SK-N-SH treated with all-trans-retinoic acid at 6 μM for 48 hours (cell line): ENCODE results near the gene ARID1B.

ENCODE experiments used
- ATAC-seq: fragments of 200-7000 bp; cut with Tn5 transposase; 3 replicates; pipeline ENCODE4 v1.9.1; 2020; ENCODE audit warnings: mild to moderate bottlenecking, moderate library complexity
- ARNTL ChIP-seq: fragments of 450-650 bp; formaldehyde crosslinking; IDR thresholded peaks from 2 replicates; pipeline ENCODE4 v1.5.0; 2020; ENCODE audit warnings: low read depth, mild to moderate bottlenecking, moderate library complexity, borderline replicate concordance
- BACH2 ChIP-seq: fragments of 250-450 bp; sonication (Bioruptor Pico); IDR thresholded peaks from 2 replicates; pipeline ENCODE4 v1.9.0; 2021; ENCODE audit warnings: mild to moderate bottlenecking, borderline replicate concordance
- CREB5 ChIP-seq: fragments of 250-450 bp; sonication (Bioruptor Pico); IDR thresholded peaks from 2 replicates; pipeline ENCODE4 v1.5.1; 2020; ENCODE audit warnings: low read depth, mild to moderate bottlenecking, moderate library complexity
- CSDC2 ChIP-seq: fragments of 250-450 bp; sonication (Bioruptor Pico); IDR thresholded peaks from 2 replicates; pipeline ENCODE4 v1.5.0; 2020; ENCODE audit warnings: mild to moderate bottlenecking, moderate library complexity
- CSRNP3 ChIP-seq: fragments of 250-450 bp; sonication (Bioruptor Pico); IDR thresholded peaks from 2 replicates; pipeline ENCODE4 v1.5.1; 2021; ENCODE audit warnings: mild to moderate bottlenecking, moderate library complexity
- ESRRG ChIP-seq: fragments of 250-450 bp; sonication (Bioruptor Pico); IDR thresholded peaks from 2 replicates; pipeline ENCODE4 v1.6.1; 2021; ENCODE audit warnings: mild to moderate bottlenecking
- GLIS3 ChIP-seq: fragments of 250-450 bp; sonication (Bioruptor Pico); IDR thresholded peaks from 2 replicates; pipeline ENCODE4 v1.5.0; 2020; ENCODE audit warnings: mild to moderate bottlenecking, moderate library complexity
- ISL1 ChIP-seq: fragments of 250-450 bp; sonication (Bioruptor Pico); IDR thresholded peaks from 2 replicates; pipeline ENCODE4 v2.1.2; 2022; ENCODE audit warnings: mild to moderate bottlenecking, moderate library complexity
- OSR1 ChIP-seq: fragments of 250-450 bp; sonication (Bioruptor Pico); IDR thresholded peaks from 2 replicates; pipeline ENCODE4 v1.8.0; 2022; ENCODE audit warnings: moderate library complexity, mild to moderate bottlenecking, inconsistent platforms
- POU6F1 ChIP-seq: fragments of 250-450 bp; sonication (Bioruptor Pico); IDR thresholded peaks from 2 replicates; pipeline ENCODE4 v1.8.0; 2021; ENCODE audit warnings: low read depth, mild to moderate bottlenecking, moderate library complexity, borderline replicate concordance
- PPARA ChIP-seq: fragments of 250-450 bp; sonication (Bioruptor Pico); IDR thresholded peaks from 2 replicates; pipeline ENCODE4 v1.5.0; 2020; ENCODE audit warnings: mild to moderate bottlenecking, borderline replicate concordance
- RARB ChIP-seq: fragments of 250-450 bp; sonication (Bioruptor Pico); IDR thresholded peaks from 2 replicates; pipeline ENCODE4 v1.8.0; 2021; ENCODE audit warnings: mild to moderate bottlenecking, moderate library complexity
- SNAI2 ChIP-seq: fragments of 250-450 bp; sonication (Bioruptor Pico); IDR thresholded peaks from 2 replicates; pipeline ENCODE4 v1.5.0; 2020; ENCODE audit warnings: mild to moderate bottlenecking, moderate library complexity
- TCF4 ChIP-seq: fragments of 250-450 bp; sonication (Bioruptor Pico); IDR thresholded peaks from 2 replicates; pipeline ENCODE4 v1.8.0; 2021; ENCODE audit warnings: mild to moderate bottlenecking, moderate library complexity, borderline replicate concordance
- TOX ChIP-seq: fragments of 250-450 bp; sonication (Bioruptor Pico); IDR thresholded peaks from 2 replicates; pipeline ENCODE4 v1.8.0; 2021; ENCODE audit warnings: mild to moderate bottlenecking, moderate library complexity, borderline replicate concordance
- TSHZ2 ChIP-seq: fragments of 250-450 bp; sonication (Bioruptor Pico); IDR thresholded peaks from 2 replicates; pipeline ENCODE4 v1.5.0; 2020; ENCODE audit warnings: mild to moderate bottlenecking, moderate library complexity
- ZC3H10 ChIP-seq: fragments of 250-450 bp; sonication (Bioruptor Pico); IDR thresholded peaks from 2 replicates; pipeline ENCODE4 v1.5.1; 2021; ENCODE audit warnings: mild to moderate bottlenecking, moderate library complexity
- ZFP3 ChIP-seq: fragments of 250-450 bp; sonication (Bioruptor Pico); IDR thresholded peaks from 2 replicates; pipeline ENCODE4 v1.5.0; 2020; ENCODE audit warnings: mild to moderate bottlenecking, moderate library complexity
- ZFP30 ChIP-seq: fragments of 450-650 bp; formaldehyde crosslinking; IDR thresholded peaks from 2 replicates; pipeline ENCODE4 v1.5.0; 2022; ENCODE audit warnings: mild to moderate bottlenecking, moderate library complexity
- ZNF565 ChIP-seq: fragments of 450-650 bp; formaldehyde crosslinking; conservative IDR thresholded peaks from 2 replicates; pipeline ENCODE4 v1.5.0; 2020; ENCODE audit warnings: low read depth, mild to moderate bottlenecking, moderate library complexity
- ZNF70 ChIP-seq: fragments of 450-650 bp; formaldehyde crosslinking; IDR thresholded peaks from 2 replicates; pipeline ENCODE4 v1.5.0; 2020; ENCODE audit warnings: mild to moderate bottlenecking, moderate library complexity
- ZNF8 ChIP-seq: fragments of 450-650 bp; formaldehyde crosslinking; IDR thresholded peaks from 2 replicates; pipeline ENCODE4 v1.5.0; 2020; ENCODE audit warnings: mild to moderate bottlenecking, moderate library complexity
- TF ChIP-seq, protein P1 (sequence below): fragments of 250-450 bp; sonication (Bioruptor Pico); IDR thresholded peaks from 2 replicates; pipeline ENCODE4 v1.8.0; 2020; ENCODE audit warnings: mild to moderate bottlenecking, moderate library complexity, borderline replicate concordance

The ARID1B gene

GRCh38 chr6:157054531-157054979 is 277.4 kb downstream of the ARID1B start:
- ATAC-seq, result no peak
- TF ChIP-seq ZFP30 (no peak), TOX (CRISPR knock-in tag) (no peak), ZNF565 (CRISPR knock-in tag) (no peak), PPARA (no peak), TSHZ2 (CRISPR knock-in tag) (no peak), OSR1 (CRISPR knock-in tag) (no peak), ZNF8 (CRISPR knock-in tag) (no peak), CSDC2 (CRISPR knock-in tag) (no peak), CREB5 (CRISPR knock-in tag) (no peak), CSRNP3 (CRISPR knock-in tag) (no peak), SNAI2 (CRISPR knock-in tag) (no peak), ZC3H10 (CRISPR knock-in tag) (no peak)

GRCh38 chr6:157055863-157056262 is 278.7 kb downstream of the ARID1B start:
- no peak for TF ChIP-seq ZFP30
- no peak for TF ChIP-seq ZNF8 (CRISPR knock-in tag)
- no peak for TF ChIP-seq ISL1 (CRISPR knock-in tag)
- no peak for TF ChIP-seq TOX (CRISPR knock-in tag)
- no peak for TF ChIP-seq CSRNP3 (CRISPR knock-in tag)
- TF ChIP-seq TCF4 (CRISPR knock-in tag), result no peak
- no peak for TF ChIP-seq RARB (CRISPR knock-in tag)
- TF ChIP-seq, protein P1, sequence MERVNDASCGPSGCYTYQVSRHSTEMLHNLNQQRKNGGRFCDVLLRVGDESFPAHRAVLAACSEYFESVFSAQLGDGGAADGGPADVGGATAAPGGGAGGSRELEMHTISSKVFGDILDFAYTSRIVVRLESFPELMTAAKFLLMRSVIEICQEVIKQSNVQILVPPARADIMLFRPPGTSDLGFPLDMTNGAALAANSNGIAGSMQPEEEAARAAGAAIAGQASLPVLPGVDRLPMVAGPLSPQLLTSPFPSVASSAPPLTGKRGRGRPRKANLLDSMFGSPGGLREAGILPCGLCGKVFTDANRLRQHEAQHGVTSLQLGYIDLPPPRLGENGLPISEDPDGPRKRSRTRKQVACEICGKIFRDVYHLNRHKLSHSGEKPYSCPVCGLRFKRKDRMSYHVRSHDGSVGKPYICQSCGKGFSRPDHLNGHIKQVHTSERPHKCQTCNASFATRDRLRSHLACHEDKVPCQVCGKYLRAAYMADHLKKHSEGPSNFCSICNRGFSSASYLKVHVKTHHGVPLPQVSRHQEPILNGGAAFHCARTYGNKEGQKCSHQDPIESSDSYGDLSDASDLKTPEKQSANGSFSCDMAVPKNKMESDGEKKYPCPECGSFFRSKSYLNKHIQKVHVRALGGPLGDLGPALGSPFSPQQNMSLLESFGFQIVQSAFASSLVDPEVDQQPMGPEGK (CRISPR knock-in tag), result no peak
- no peak for TF ChIP-seq GLIS3 (CRISPR knock-in tag)
- TF ChIP-seq OSR1 (CRISPR knock-in tag), result no peak
- no peak for TF ChIP-seq ZFP3 (CRISPR knock-in tag)
- TF ChIP-seq POU6F1 (CRISPR knock-in tag), result no peak
- no peak for TF ChIP-seq TSHZ2 (CRISPR knock-in tag)
- no peak for TF ChIP-seq PPARA
- no peak for TF ChIP-seq BACH2 (CRISPR knock-in tag)
- no peak for TF ChIP-seq SNAI2 (CRISPR knock-in tag)
- no peak for TF ChIP-seq ESRRG
- TF ChIP-seq ZNF70, result no peak
- TF ChIP-seq CSDC2 (CRISPR knock-in tag), result no peak
- TF ChIP-seq ARNTL (CRISPR knock-in tag), result no peak
- ATAC-seq, result no peak
